LoVo (cell line): ENCODE data around the gene RNF157.

ENCODE experiments used
- DNase-seq: peaks from one replicate; pipeline ENCODE4 v3.0.0-alpha.2; 2016; ENCODE audit warnings: low spot score

Gene RNF157

DNA sequence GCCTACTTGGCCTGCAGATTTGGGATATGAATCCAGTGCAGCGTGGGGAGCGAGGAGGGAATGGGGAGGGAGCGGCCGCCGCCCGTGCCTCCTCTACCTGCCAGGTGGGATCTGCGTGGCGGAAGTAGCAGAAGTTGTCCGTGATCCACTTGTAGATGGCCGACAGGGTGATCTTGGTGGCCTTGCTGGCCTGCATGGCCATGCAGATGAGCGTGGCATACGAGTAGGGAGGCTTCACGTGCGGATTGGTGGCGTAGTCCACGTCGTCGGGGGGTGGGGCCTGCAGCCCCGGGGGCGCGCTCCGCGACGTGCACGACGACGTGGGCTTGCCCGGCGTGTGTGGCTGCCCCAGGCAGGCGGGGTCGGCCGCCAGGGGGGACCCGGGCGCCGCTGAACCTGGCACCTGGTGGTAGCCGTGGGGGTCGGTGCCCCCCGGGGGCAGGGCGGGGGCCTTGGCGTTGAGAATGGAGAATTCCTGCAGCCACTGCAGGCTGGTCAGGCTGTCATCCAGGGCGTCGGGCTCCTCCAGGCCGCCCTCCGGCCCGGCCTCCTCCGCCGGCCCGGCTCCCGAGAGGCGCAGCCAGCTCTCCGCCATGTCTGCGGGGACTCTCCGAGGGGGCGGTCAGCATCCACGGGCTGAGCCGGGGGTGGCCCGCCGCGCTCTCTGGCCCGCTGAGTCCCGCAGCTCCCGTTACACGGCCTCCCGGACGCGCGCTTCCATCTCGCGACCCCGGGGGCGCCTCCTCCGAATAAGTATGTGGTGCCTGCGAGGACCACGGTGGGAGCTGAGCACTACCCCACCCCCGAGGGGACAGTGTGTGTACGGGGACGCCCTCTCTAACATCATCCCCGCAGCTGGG, 100.3 kb downstream of the RNF157 start:
- DNase-seq: no peak

DNA sequence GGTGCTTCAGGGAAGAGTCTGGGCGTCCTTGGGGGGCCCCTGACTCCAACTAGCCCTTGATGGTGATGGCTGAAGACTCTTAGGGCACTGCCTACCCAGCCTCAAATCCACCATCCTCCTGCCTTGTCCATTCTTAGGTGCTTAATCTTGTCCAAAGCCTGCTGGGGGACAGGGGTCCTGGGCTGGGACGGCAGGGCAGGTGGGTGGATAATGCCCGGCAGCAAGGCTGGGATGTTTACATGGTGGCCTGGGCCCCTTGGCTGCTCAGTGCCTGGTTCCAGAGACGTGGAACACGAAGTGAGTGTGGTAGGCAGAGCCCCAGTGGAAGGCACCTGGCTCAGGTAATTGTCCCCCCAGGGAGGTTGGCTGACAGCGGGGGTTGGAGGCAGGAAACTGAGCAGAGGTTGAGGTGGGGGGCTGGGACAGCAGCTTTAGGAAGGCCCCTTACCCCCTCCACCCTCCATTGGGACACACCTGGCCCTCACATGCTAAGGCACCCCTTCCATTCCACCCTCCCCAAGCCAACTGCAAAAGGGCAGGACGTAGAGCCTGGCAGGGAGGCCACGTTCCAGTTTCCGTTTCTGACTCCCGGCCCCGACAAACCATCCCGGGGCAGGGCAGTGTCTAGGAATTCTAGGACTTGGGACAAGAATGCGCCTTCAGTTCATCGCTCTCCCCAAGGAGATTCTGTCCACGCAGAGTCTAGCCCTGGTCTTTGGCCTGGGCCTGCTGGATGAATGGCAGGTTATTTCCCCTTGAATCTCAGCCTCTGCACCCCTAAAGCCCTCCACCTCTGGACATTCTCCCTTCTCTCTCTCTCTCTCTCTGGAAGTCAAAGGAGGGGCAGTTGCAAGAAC, 101.2 kb downstream of the RNF157 start:
- no peak for DNase-seq

DNA sequence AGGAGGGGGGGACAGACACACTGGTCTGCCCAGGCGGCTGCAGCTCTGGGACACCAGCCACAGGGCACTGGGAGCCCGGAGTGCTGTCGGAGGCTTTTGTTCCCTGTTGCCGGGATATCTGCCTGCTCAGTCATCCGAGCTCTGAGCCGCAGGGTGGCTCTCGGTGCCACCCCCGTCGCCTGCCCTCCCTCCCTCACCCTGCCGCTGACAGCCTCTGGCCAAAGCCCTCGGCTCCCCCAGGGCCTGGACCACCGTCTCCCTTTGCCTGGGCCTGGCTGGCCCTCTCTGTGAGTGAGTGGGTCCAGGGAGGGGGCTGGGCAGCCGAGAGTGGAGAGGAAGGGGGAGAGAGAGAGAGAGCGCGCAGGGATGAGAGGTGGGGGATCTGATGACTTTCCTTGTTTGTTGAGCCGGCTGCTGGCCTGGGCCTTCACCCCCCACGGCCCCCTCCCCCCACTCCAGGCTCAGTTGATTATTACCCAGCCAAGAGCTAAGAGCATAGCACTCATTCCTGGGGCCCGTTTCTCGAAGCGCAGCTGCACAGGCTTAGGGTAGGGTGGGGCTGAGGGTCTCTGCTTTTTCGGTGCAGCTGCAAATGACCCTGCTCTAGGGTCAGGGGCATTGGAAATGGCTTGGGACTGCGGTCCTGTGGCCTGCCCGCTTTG, 101.9 kb downstream of the RNF157 start:
- no peak for DNase-seq

DNA sequence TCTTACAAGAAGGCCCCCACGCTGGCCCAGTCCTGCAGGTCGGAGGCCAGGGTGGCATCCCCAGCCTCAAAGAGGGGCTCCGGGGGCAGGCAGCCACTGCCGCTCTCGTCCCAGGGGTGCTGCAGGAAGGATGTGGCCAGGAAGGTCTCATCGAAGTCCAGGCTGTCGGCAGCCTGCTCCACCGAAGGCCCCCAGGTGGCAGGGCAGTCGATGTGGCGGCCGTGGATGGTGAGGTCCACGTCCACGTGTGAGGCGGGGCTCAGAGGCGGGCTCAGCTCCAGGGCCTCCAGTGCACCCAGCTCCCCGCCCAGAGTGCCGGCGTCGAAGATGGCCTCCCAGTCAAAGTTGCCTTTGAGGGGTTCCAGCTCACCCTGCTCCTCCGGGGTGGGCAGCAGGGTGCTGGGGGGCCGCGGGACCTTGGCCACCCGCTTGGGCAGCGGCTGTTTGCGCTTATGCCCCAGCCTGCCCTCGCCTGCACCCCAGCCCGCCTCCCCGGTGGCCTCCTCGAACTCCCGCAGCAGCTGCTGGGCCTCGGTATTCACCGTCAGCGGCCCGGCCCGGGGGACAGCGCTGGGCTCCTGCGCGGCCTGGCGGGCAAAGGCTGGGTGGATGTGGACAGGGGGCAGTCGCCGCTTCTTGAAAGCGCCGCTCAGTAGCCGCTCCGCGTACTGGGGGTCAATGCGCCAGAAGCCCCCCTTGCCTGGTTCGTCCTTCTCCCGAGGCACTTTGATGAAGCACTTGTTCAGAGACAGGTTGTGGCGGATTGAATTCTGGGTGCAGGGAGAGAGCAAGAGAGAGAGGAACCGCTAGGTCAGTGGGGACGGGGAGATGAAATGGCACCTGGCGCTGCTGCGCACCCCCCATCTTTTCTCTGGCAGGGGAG, 102.7 kb downstream of the RNF157 start:
- DNase-seq: no peak

DNA sequence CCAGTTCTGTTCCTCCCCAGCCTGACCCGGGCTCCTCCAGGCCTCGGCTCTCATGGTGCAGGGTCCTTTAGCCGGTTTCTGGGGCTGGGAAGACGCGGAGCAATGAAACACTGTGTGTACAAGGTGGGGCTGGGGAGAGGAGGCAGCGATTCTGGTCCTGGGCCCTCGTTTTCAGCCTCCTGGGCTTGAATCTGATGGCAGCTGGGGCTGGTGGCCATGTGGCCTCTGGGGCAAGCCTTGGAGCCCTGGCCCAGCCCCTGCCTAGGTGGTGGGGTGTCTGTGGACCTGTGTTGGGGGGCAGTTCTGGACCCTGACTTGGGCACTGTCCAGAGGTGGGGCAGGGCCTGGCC, 103.3 kb downstream of the RNF157 start:
- DNase-seq: no peak

DNA sequence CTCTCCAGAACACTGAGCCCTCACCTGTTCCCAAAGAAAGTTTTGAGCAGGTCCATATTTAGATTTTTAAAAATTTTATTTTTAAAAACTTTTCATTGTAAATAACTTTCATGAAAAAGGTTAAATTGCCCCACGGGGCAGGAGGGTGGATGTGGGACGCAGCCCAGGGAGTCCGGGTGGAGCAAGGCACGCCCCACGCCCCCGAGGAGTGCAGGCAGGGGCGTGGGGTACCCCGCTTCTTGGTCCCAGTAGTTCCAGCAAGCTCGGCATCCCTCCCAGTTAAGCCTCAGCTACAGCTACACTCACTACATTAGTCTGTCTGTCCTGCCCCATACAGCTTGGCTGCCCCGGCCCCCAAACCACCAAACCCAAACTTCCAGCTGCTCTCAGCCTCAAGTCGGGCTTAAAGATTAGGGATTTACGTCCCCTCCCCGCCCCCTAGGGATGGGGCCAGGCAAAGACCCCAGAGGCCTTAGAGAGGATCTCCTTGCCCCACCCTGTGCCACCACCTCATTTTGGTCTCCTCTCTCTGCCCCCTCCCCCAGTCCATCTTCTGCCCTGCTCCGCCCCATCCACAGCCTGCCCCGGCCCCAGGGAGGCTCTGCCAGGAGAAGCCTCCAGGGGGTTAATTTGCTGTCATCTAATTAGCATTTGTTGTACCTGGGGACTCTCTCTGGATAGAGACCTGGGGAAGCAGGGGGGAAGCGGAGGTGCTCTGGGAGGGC, 103.9 kb downstream of the RNF157 start:
- no peak for DNase-seq

DNA sequence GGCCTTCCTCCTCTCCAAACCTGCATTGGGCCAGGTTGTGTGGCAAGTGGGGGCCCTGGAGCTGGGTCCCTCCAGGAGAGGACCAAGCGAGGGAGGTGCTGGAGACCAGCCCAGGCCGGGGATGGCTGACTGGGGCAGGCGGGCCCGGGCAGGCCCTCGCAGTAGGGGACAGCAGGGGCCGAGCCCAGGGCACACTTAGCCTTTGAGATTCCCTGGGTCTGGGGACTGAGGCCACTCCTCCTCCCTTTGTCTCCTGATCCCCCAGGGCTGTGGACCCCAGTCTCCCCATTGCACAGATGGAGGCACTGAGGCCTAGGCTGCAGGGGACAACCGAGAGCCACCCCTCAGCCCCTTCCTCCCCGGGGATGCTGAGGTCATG, 104.5 kb downstream of the RNF157 start:
- no peak for DNase-seq

DNA sequence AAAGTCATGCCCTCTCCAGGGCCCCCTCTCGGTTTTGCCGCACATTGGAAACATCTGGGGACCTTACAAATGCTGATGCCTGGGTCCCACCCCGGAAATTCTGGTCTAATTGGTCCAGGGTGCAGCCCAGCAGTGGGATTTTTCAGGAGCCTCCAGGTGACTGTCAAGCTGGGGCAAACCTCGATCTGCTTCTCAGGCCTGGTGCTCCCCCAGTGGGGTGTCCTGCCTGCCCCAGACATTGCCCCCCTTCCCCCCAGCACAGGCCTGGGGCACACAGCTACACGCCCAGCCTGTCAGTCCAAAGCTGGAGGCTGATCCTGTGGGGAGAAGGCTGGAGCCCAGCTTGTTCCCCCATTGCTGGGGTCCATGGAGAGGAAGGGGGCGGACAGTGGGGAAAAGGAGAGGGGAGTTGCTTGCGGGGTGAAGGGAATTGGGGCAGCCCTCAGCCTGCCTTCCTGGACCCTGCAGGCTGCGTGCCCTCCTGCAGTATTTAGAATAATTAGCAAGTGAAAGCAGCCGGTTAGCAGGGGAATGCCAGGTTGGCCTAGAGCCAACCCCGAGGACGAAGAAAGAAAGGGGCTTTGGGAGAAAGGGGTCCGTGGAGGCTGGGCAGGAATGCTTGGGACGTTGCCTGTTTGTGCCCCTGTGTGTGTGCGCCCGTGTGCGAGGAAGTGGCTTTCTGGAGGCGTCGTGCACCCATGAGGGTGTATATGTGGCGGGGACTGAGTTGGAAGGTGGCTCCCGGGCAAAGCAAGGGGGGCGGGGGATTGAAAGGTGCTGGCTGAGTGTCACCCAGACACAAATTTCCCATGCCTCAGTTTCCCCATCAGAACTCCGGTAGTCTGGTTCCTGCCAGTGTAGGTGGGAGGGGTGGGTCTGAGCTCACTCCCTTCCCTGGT, 105.1 kb downstream of the RNF157 start:
- DNase-seq: no peak

DNA sequence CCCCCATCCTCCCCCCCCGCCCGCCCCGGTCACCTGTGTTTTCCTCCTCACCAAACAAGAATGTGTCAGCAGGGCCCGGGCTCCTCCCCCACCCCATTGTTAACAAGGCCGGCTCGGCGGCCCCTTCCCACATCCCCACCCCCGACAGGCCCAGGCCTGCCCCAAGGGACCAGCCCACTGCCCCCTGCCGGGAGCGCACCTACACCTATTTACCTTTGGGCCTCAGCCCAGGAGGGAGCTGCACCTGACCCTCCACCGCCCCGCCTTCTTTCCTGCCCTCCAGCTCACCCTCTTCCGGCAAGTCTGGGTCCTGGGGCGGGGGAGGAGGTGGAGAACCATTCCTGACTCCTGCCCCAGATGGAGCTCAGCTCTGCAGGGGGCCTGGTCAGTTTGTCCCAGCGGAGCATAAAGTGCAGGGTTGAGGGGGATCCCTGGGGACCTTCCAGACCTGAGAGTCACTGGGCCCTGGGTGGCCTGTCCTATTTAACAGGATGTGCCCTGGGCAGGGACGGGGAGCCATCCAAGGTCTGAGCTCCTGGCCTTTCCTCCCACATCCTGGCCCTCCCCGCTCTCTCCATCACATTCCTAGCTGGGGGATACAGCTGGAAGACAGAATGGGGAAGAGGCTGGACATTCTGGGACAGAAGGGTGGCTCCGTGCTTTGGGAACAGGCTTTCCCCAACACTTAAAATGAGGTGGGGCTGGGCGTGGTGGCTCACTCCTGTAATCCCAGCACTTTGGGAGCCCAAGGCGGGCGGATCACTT, 107.5 kb downstream of the RNF157 start:
- DNase-seq: peak; percentile 73

DNA sequence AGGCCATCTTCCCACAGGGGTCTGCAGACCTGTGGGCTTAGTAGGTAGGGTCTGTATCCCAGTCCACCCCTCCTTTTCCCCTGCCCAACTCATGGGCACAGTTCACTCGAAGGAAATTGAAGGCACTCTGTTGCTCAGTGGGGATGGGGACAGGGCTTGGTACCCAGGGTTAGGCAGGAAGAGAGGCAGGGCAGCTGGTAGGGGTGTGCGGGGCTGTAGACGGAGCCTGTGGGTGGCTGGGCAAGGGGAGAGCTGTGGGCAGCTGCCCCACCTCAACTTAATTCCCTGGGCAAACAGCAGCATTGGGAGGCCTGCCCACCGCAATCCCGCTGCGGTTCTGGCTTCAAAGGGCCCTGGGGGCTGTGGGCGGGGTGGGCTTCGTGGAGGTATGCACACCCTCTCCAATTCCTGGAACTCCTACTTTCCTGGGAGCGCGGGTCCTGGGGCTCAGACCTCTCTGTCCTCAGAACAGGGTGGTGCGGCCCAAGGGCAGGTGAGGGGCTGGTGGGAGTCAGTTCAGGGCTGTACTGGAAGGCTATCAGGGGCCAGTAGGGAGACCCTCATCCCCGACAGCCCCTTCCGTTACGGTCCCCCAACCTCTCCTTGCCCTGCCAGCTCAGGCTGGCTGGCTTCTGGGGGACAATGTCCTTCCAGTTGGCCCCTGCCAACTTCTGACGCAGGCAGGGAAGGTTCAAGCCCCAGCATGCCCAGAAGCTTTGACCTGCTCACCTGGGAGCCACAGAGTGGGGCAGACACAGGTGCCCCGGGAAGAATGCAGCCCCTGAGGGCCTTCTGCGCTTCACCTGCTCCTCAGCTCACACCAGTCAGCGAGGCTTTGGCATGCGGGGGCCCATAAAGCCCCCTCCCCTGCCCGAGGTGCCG, 108.4 kb downstream of the RNF157 start:
- no peak for DNase-seq

DNA sequence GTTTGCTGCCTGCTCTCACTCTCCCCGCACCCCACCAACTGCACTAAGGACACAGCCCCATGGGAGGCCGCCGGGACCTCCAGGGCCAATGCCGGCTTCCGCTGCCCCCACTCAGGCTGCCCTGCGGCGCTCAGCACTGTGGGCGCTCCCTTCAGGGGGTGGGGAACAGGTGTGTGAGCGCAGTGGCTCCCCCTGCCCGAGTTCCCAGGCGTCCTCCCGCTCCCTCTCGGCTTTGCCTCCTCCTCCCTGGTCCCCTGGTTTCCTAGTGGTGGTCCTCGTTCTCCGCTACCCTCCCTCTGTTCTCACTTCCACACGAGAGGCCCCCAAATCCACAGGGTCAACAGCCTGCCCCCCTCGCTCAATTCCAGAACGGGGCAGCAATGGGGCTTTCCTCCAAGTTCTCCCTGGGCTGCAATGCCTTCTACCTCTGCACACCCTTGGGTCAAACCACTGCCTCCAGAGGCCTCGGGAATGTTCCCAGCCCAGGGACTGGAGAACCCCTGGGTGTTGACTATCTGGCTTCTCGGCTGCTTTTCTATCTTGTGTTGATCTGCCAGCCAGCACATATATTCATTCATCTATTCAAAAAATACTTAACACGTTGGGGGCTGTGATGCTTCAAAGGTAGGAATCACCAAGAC, 109.1 kb downstream of the RNF157 start:
- no peak for DNase-seq

DNA sequence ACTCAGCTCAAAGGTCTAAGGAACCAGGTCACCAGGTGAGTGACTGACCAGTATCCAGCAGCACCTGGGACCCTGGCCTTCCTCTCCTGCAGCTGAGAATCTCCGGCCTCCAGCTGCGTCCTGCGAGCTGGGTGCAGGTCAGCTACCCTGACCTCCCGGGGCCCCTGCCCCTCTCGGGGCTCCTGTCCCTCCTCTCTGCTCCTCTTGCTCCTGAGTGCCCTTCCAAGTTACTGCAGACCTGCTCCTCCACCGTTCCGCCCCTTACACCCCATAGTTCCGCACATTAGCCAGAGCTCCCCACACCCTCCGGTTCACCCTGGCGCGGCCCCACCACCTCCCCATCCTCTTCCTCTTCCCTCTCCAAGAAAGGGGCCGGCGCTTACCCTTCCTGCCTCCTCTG, 109.8 kb downstream of the RNF157 start:
- DNase-seq: no peak

DNA sequence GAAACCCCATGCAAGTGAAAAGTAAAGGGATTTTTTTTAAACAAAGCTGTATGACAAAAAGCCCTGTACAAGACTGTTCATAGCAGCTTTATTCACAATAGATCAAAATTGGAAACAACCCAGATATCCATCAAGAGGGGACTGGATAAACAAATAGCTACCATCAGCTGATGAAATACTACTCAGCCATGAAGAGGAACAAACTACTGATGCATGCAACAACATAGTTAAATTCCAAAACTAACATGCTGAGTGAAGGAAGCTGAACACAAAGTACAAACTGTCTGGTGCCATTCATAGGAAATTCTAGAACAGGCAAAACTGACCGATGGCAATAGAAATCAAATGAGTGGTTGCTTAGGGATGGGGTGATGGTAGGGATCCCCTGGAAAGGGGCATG, 114.4 kb downstream of the RNF157 start:
- no peak for DNase-seq

DNA sequence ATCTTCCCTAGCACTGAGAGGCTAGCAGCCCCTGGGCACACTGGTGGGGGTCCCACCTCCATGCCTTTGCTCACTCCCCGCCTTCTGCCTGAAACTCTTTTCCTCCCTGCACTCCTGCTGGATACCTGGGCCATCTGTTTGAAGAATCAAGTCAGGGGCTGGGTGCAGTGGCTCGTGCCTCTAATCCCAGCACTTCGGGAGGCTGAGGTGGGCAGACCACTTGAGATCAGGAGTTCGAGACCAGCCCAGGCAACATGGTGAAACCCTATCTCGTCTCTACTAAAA, 115.0 kb downstream of the RNF157 start:
- DNase-seq: no peak

DNA sequence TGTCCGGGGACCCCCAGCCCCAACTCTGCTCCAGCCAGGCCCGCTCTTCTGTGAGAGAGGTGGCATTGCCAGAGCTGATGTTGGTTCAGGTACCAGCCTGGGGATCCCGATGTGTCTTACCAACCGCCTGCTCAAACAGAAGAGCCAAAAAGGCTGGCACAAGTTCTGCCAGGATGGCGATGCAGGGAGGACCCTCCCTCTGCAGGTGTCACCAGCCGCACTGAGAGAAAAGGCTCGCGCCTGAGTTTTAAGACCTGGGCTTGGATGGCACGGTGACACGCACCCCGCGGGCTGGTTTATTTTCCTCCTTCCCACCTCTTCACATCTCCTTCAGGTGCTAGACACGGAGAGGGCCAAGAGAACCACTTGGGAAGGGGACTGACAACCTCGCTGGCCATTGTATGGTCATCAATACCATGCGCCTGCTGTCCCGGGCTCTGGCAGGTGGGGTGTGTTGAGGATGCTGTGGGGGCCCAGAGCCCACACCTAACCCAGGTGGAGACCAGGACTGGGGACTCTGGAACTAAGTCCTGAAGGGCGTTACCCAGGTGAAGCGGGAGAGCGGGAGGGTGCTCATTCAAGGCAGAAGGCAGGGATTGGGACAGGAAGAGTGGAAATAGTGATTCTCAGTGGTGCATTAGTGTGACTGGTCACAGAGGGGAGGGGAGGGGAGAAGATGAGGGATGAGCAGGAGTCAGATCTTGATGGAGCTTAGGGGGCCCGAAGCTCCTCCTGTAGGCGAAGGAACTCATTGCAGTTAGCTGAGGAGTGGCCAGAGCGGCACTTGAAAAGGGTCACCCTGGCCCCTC, 115.5 kb downstream of the RNF157 start:
- no peak for DNase-seq

DNA sequence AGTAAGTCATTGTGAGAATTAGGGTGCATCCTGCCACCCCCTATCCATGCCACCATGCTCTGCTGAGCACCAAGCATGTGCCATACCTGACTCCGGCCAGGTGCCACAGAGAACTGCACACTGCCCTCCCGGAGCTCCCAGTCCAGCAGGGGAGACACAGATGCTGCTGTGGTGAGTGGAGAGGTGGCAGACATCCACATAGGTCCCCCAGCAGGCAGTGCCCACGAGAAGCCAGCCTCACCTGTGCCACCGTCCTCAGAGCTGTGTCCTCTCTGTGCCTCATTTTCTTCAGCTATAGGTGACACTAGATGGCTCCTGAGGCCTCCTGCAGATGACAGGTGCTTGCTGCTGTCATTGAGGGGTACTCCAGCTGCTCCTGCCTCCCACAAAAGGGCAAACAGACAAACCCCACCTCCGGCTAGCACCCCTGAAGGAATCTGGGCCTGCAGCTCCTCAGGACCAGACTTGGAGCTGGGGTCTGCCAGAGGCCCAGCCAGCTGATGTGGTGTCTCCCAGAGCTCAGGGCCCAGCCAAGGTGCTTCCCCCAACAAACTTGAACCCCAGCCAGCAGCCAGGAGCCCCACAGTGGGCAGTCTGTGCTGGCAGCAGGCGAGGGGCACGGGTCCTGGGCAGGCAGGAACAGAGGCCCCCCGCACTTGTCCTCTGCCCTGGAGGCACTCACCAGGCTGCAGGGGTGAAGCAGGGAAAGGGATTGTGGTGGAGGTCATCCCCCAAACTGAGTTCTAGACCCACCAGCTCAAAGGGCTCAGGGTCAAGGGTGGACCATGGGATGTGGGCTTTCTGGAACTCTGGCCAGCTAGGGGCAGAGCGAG, 116.3 kb downstream of the RNF157 start:
- no peak for DNase-seq

DNA sequence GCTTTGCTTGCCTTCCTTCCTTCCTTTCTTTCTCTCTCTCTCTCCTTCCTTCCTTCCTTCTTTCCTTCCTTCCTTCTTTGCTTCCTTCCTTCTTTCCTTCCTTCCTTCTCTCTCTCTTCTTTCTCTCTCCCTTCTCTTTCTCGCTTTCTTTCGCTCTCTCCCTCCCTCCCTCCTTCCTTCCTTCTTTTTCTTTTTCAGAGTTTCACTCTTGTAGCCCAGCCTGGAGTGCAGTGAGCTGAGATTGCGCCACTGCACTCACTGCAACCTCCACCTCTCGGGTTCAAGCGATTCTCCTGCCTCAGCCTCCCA, 117.1 kb downstream of the RNF157 start:
- no peak for DNase-seq
